WTC11 (cell line): ENCODE measurements around the gene CNOT9.

Experiments used
- CTCF ChIP-seq: fragments of 200-600 bp; IDR thresholded peaks from 2 replicates; pipeline ENCODE4 v1.8.0; 2022; ENCODE audit warnings: antibody characterized with exemption
- E2F1 ChIP-seq: sonication (generic); formaldehyde crosslinking; IDR thresholded peaks from 2 replicates; pipeline ENCODE4 v1.8.0; 2022; ENCODE audit warnings: mild to moderate bottlenecking, missing genetic modification reagents
- ESRRA ChIP-seq: sonication (generic); formaldehyde crosslinking; IDR thresholded peaks from 2 replicates; pipeline ENCODE4 v1.8.1; 2022; ENCODE audit warnings: mild to moderate bottlenecking, missing genetic modification reagents, borderline replicate concordance
- NR3C1 ChIP-seq: sonication (generic); formaldehyde crosslinking; conservative IDR thresholded peaks from 2 replicates; pipeline ENCODE4 v1.8.1; 2023; ENCODE audit warnings: low read depth, mild to moderate bottlenecking, missing genetic modification reagents
- ZNF121 ChIP-seq: sonication (generic); formaldehyde crosslinking; IDR thresholded peaks from 2 replicates; pipeline ENCODE4 v1.8.0; 2023; ENCODE audit warnings: missing genetic modification reagents
- ZNF416 ChIP-seq: fragments of 250-450 bp; sonication (Bioruptor Pico); IDR thresholded peaks from 2 replicates; pipeline ENCODE4 v1.9.0; 2021; ENCODE audit warnings: mild to moderate bottlenecking, inconsistent platforms
- TF ChIP-seq, protein P1 (sequence below): sonication (generic); formaldehyde crosslinking; IDR thresholded peaks from 2 replicates; pipeline ENCODE4 v1.8.0; 2022; ENCODE audit warnings: missing genetic modification reagents
- TF ChIP-seq, protein P2 (sequence below): sonication (generic); formaldehyde crosslinking; IDR thresholded peaks from 2 replicates; pipeline ENCODE4 v1.8.0; 2022; ENCODE audit warnings: mild to moderate bottlenecking, missing genetic modification reagents

GRCh38 chr2:218564056-218564455 lies 4.6 kb upstream of the CNOT9 start:
- no peak for TF ChIP-seq ZNF121
- no peak for TF ChIP-seq ZNF416
- TF ChIP-seq E2F1 (CRISPR knock-in tag), result no peak
- TF ChIP-seq ESRRA, result no peak
- TF ChIP-seq, protein P1, sequence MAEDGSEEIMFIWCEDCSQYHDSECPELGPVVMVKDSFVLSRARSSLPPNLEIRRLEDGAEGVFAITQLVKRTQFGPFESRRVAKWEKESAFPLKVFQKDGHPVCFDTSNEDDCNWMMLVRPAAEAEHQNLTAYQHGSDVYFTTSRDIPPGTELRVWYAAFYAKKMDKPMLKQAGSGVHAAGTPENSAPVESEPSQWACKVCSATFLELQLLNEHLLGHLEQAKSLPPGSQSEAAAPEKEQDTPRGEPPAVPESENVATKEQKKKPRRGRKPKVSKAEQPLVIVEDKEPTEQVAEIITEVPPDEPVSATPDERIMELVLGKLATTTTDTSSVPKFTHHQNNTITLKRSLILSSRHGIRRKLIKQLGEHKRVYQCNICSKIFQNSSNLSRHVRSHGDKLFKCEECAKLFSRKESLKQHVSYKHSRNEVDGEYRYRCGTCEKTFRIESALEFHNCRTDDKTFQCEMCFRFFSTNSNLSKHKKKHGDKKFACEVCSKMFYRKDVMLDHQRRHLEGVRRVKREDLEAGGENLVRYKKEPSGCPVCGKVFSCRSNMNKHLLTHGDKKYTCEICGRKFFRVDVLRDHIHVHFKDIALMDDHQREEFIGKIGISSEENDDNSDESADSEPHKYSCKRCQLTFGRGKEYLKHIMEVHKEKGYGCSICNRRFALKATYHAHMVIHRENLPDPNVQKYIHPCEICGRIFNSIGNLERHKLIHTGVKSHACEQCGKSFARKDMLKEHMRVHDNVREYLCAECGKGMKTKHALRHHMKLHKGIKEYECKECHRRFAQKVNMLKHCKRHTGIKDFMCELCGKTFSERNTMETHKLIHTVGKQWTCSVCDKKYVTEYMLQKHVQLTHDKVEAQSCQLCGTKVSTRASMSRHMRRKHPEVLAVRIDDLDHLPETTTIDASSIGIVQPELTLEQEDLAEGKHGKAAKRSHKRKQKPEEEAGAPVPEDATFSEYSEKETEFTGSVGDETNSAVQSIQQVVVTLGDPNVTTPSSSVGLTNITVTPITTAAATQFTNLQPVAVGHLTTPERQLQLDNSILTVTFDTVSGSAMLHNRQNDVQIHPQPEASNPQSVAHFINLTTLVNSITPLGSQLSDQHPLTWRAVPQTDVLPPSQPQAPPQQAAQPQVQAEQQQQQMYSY (CRISPR knock-in tag), result no peak
- TF ChIP-seq NR3C1 (CRISPR knock-in tag), result no peak
- TF ChIP-seq, protein P2, sequence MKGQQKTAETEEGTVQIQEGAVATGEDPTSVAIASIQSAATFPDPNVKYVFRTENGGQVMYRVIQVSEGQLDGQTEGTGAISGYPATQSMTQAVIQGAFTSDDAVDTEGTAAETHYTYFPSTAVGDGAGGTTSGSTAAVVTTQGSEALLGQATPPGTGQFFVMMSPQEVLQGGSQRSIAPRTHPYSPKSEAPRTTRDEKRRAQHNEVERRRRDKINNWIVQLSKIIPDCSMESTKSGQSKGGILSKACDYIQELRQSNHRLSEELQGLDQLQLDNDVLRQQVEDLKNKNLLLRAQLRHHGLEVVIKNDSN, result no peak
- TF ChIP-seq CTCF, result no peak
